GM19193 (cell line): ENCODE measurements around the gene PRADC1.

Experiments used
- POLR2A ChIP-seq: IDR thresholded peaks from 4 replicates; pipeline ENCODE4 v1.6.1; 2011; ENCODE audit not compliant: insufficient read depth, insufficient read length; ENCODE audit errors: extremely low read depth

The PRADC1 gene

GRCh38 chr2:73252238-73253027 lies 19.4 kb upstream of the PRADC1 start:
- no peak for TF ChIP-seq POLR2A

DNA sequence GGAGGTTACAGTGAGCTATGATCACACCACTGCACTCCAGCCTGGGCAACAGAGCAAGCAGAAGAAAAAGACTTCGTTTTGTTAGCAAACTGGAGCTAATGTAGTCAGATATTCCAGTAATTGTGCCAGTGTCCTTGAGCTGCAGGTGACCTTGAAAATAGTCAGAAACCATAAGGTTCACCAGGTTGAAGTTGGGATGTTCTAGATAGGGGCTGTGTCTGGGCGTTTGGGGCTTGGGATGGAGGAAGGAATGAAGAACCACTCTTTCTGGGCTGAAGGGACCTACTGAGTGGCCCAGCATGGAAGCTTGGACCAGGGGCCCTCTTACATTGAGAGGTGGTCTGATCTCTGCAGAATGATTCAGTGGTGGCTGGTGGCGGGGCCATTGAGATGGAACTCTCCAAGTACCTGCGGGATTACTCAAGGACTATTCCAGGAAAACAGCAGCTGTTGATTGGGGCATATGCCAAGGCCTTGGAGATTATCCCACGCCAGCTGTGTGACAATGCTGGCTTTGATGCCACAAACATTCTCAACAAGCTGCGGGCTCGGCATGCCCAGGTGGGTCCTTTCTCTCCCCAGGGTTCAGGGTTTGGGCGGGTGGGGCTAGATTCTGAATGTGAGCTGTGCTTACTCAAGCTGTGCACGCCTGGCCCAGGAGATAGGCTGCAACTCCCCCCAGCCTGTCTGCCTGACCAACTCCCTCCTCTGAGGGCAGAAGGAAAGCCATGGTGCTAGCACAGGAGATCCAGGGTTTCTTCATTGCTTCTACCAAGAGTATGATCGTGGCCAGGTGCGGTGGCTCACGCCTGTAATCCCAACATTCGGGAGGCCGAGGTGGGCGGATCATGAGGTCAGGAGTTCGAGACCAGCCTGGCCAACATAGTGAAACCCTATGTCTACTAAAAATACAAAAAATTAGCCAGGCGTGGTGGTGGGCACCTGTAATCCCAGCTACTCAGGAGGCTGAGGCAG lies 18.1 kb upstream of the PRADC1 start:
- TF ChIP-seq POLR2A: no peak

DNA sequence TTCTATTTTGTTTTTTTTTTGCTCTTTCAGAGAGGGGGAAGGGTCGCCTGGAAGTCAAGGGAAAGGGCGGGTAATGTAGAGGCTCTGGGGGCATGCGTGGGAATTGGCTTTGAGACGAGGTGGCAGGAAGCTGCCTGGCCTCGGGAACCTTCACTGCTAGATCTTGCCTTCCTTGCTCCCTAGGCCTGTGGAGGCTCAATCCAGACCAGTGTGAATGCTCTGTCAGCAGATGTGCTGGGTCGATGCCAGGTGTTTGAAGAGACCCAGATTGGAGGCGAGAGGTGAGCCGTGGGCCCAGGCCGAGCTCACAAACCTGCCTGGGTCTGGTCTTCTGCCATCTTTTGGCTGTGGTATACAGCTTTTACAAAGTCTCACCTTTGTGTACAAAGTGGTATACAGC lies 16.6 kb upstream of the PRADC1 start:
- TF ChIP-seq POLR2A: no peak

GRCh38 chr2:73246850-73247249 lies 13.8 kb upstream of the PRADC1 start:
- no peak for TF ChIP-seq POLR2A

- no peak for TF ChIP-seq POLR2A
Observed at GRCh38 chr2:73244580-73244979, 11.5 kb upstream of the PRADC1 start.

DNA sequence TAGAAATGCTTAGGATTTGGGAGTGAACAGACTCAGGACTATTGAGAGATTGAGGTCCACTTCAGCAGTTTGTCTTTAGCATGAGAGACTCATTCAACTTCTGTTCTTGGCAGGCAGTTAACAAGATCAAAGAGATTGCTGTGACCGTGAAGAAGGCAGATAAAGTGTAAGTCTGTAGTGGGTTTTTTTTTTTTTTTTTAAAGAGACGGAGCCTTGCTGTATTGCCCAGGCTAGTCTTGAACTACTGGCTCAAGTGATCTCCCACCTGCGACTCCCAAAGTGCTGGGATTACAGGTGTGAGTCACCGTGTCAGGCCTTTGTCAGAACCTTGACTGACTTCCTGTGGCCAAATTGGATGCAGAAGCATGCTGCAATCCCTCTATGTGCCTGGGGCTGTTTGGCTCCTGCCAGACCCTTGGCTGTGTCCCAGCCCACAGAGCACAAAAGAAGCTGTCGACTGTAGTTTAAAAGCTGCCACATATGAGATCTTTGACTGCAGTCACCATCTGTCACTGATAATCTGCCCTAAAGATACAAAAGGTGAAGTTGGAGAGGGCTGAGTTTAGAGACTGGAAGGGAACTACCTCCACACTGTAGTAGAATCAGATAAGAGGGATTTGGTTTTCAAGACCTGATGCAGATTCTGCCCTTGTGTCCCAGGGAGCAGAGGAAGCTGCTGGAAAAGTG lies 11.0 kb upstream of the PRADC1 start:
- TF ChIP-seq POLR2A: no peak

DNA sequence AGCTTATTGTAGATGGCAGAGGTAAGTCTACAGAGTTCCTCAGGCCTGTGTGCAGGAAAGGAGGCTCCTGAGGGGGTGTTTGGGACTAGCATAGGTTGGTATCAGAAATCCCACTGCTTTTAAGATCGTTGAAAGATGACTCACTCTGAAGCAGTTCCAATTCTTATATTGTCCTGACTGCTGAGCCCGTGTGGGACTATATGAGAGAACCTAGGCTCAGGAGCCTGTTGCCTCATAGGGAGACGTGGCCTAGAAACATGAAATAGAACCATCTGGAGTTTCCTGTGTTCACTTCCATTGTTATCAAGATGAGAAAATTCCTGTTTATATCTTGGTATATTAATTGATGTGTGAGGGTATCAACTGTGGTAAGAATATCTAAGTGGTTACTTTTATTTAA lies 6.7 kb upstream of the PRADC1 start:
- TF ChIP-seq POLR2A: no peak

DNA sequence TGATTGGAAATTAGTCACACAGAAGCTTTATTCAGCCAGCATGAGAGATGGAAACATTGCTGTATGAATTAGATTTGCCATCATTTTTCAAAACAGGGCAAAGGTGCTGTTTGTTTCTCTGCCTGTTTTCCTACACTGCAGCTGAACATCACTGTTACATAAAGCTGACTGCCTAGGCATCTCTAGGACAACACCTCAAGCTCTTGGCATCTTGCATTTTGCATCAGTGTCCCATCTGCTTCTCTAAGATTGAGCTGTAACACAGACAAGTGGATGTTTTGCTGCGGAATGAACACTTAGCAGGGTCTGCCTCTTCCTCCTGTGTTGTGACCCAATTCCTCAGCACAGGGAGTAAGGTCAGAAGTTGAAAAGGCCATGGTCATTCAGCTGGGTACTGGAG lies 5.9 kb upstream of the PRADC1 start:
- no peak for TF ChIP-seq POLR2A

- no peak for TF ChIP-seq POLR2A
Observed at GRCh38 chr2:73238149-73238548, 5.1 kb upstream of the PRADC1 start.

GRCh38 chr2:73237168-73237567 lies 4.1 kb upstream of the PRADC1 start:
- TF ChIP-seq POLR2A: no peak

GRCh38 chr2:73235315-73236028 lies 2.4 kb upstream of the PRADC1 start:
- no peak for TF ChIP-seq POLR2A

- peak; percentile 98 for TF ChIP-seq POLR2A
Observed at GRCh38 chr2:73233932-73234832, 1.1 kb upstream of the PRADC1 start, which contains the start of gene CCT7. TSS of gene CCT7 (plus strand) at chr2:73234308. CDS start at chr2:73234379, 71 bp downstream.

DNA sequence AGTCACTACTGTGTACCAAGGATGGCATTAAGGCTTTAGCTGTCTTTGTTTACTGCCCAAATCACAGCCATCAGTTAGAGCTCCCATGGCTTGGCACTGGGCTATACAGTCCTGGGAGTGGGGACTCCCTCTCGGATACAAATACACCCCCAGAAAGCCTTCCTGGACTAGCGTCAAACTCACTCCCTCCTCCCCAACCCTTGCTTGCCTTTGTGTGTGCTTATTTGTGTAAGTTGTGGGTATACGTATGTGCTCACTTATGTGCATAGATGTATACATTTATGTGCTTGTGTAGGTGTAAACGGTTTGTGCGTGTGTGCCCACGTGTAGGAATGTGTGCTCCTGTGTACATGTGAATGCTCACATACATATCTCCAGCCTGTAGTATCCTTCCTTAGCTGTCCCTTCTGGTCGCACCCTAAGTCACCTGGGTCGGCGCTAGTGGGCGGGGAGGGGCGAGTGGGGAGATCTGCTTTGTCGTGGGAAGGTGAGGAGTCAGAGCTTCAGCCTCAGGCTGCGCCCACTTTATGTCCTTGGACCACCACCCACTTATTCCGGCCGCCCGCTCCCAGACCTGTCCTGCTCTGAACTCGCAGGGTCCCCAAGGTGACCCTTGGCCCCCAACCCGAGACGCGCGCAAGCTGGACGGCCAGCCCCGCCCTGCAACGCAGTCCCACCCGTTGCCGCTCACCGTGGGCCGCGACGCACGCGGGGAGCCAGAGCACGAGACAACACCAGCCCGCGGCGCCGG lies 461 bp downstream of the PRADC1 start:
- no peak for TF ChIP-seq POLR2A
